SU-DHL-6 (cell line): ENCODE results near the gene EGFL7.

Experiments
- EZH2phosphoT487 ChIP-seq: fragments of 200-600 bp; sonication (generic), shearing (Covaris generic); conservative IDR thresholded peaks from 2 replicates; pipeline ENCODE4 v1.6.1; 2018; ENCODE audit warnings: mild to moderate bottlenecking, antibody characterized with exemption, low read length, moderate library complexity, mixed read lengths
- TF ChIP-seq, protein P1 (sequence below): fragments of 200-600 bp; sonication (generic); IDR thresholded peaks from one replicate; pipeline ENCODE4 v1.5.1; 2017; ENCODE audit warnings: antibody characterized with exemption, mild to moderate bottlenecking, low read length, moderate library complexity; ENCODE audit not compliant: insufficient read depth, poor library complexity, severe bottlenecking

GRCh38 chr9:136615631-136616306, 46.9 kb upstream of the EGFL7 start:
- TF ChIP-seq, protein P1, sequence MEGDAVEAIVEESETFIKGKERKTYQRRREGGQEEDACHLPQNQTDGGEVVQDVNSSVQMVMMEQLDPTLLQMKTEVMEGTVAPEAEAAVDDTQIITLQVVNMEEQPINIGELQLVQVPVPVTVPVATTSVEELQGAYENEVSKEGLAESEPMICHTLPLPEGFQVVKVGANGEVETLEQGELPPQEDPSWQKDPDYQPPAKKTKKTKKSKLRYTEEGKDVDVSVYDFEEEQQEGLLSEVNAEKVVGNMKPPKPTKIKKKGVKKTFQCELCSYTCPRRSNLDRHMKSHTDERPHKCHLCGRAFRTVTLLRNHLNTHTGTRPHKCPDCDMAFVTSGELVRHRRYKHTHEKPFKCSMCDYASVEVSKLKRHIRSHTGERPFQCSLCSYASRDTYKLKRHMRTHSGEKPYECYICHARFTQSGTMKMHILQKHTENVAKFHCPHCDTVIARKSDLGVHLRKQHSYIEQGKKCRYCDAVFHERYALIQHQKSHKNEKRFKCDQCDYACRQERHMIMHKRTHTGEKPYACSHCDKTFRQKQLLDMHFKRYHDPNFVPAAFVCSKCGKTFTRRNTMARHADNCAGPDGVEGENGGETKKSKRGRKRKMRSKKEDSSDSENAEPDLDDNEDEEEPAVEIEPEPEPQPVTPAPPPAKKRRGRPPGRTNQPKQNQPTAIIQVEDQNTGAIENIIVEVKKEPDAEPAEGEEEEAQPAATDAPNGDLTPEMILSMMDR = no peak
- TF ChIP-seq EZH2phosphoT487 = no peak
